Putamen (tissue), 1 donor: ENCODE results near the gene ARID1B.

Experiments used
- DNase-seq: peaks from one replicate; pipeline ENCODE4 v3.0.0-alpha.2; 2016; ENCODE audit warnings: low spot score

The ARID1B gene

DNA sequence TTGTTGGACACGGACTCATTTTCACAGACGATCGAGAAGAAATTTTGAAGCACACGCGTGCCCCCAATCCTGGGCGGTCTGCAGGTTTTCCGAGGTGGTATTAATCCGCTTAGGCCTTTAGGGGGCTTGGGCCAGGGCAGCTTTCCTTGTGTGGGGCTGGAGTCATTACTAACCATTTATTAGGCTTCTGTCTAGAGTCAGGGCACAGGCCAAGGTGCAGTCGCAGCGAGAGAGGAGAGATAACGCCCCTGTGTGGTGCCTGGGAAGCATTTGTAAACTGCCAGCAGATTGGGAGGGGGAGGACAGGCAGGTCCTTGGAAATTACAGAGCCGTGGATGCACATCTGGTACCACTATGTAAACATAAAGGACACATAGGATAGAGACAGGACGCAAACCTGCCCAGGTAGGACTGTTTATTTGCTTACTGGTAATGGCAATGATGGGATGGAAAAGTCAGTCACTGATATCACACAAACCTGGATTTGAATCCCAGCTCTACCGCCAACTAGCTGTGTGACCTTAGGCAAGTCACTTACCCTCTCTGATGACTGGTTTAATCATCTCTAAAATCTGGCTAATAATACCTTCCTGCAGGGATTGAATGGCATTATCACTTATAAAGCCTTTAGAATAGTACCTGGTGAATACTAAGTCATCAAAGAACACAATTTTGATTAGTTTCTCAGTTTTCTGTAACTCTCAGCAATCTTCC, 469.8 kb downstream of the ARID1B start:
- DNase-seq = no peak

DNA sequence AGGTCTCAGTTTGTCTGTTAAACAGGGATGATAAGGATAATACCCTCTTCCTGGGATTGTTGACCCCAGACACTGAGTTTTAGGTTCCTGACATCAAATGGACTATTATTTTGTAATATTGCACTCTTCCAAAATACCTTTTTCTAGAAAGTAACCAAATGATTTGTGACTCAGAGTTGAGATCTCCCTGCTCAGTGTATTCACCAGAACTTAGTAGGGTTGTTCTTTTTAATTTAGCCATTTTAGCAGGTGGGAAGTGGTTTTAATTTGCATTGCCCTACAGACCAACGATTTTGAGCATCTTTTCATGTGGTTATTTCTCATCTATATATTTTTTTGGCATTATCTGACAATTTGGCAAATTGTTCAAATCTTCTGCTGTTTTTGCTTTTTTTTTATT, 471.1 kb downstream of the ARID1B start:
- no peak for DNase-seq

DNA sequence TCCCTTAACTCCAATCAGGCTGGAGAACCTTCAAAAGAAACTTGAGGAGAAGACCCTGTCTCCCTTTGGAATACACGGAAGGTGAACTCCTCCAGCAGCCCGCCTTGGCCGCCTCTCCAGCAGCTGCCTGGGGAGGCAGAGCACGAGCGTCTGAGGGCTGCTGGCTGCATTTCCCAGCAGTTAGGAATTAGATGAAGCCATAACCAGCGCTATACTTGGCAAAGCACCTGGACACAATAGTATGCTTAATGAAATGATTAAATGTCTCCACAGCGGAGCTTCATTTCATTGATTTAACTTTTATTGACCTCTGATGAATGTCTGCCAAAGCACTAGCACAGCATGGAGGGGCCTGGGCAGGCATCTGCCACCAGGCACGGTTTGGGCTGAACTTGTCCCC, 472.6 kb downstream of the ARID1B start:
- DNase-seq = no peak

DNA sequence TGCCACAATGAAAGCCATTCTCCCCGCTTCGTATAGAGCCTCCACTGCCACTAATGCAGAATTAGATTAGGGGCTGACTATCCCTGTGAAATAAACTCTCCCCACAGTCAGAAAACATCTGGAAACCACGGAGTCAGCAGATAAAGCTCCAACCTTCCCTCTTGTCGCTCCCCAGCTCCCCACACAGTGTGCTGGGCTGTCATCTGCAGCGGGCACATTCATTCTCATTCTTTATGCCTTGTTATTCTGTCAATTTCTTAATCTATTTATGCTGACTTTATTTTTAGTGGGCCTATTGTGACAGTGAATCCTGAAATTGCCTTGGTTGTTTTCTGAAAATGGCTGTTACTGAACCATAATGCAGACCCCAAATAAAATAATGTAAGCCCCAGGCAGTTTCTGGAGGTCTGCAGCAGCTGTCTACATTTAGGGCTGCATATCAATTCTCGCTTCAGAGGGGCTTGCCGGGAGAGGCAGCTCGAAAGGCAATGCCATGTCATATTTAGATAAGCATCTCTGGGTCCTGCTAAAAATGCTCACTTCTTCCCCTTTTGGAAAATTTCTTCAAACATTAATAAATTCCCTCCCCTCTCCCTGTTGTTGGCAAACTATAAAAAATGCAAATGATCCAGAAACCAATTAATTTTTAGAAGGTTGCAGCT, 474.5 kb downstream of the ARID1B start:
- DNase-seq = no peak

DNA sequence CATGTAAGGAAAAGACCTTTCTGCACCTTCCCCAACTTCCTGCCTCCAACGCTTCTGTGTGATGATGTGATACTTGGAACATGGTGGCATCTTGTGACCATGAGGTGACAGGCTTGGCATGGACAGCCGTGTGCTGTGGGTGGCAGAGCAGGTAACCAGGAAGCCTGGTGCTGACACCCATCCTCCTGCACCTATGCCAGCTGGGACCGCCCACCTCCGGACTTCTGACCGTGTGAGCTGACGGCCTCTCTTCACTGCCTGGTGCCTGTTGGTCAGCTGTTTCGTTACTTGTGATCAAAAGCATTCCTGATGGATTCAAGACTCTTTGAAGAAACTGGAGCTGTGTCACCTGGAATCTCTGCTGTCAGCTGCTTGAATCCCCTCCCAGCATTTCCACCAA, 475.8 kb downstream of the ARID1B start:
- DNase-seq = no peak

DNA sequence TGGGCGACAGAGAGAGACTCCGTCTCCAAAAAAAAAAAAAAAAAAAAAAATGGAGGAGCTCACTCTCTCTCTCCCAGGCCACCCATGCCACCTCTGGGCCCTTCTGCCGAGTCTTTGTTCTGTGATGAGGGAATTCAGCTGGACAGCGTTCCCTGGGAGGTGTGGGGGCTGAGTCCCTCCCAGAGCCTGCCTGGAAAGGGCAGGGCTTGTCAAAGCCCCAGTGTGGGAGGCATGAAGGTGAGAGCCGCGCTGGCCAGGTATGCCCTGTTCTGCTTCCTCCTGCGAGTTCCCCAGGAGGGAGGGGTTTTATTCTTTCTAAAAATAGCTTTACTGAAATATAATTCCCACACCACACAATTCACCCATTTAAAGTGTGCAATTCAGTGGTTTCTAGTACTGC, 476.5 kb downstream of the ARID1B start:
- DNase-seq = no peak

DNA sequence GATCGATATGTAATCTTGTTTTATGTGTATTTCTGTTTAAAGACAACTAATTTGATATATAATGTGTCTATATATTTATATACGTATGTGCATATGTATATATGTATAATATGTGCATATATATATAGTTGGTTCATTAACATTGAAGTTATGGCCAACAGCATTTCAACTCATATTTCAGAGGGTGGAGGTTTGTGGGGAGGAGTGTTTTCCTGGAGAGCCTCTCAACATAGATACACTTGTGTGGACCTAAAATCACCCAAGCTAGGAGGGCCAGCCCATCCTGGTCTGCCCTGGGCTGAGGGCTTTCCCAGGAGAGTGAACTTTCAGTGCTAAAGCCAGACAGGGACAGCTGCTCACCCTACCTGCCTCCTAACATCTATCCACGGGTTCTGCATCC, 477.4 kb downstream of the ARID1B start:
- no peak for DNase-seq

DNA sequence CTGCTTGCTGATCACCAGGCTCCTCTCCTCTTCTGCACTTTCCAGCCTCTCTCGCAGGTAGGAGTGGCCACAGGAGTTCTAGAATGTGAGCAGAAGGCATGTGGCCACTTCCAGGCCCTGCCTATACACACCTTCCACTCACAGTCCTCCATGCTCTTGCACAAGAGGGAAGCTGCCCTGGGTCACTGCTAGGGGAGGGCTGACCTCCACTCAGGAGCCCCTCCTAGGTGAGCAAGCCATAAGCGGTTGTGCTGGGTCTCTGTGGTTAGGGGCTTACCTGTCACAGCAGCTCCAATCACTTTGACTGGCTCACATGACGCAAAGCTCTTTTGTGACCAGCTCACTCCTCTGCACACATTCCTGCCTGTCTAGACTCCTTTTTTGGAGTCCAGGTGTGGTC, 477.9 kb downstream of the ARID1B start:
- DNase-seq = no peak

DNA sequence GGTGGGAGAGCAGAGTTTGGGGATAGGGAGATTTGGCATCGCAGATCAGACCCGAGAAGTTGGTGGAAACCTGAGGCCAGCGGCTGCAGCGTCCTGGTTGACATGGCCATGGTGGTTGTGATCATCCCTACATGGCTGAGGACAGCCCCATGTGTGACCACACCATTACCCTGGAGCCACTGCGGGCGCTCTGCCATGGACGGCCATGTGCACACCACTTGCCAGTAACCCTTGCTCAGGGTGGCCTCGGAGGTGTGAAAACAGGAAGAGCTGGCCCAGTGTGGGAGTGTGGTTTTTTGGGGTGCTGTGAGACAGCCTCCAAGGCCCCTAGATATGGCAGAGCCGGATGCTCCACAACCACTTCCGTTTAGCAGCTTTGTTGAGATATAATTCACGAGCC, 481.7 kb downstream of the ARID1B start:
- DNase-seq = no peak

DNA sequence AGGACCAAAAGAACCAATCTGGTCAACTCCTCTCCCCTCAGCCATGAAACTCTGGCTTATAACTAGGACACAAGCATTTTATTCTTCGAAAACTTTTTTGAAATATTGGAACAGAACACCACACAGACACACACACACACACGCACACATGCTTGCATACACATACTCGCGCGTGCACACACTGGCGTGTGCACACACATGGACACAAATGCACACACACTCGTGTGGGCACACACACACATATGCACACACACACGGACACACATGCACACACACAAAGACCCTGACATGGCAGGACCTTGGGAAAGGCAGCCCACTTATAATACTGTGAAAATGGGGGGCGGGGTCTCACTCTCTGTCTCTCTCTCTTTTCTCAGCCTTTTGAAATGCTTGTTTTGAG, 482.3 kb downstream of the ARID1B start:
- DNase-seq = no peak
